K562 (cell line): Measurements from ENCODE around the gene RAB4B. TPM values are rescaled to one million over a fixed set of nuclear protein-coding genes. Genes with fewer than 3 reads are reported as not detected.

Experiments
- ATAC-seq: fragments of 200-7000 bp; cut with Tn5 transposase; 3 replicates; pipeline ENCODE4 v1.9.1; 2020; ENCODE audit warnings: moderate library complexity
- BruUV-seq: library from RNA; stranded (reverse); fragments of 400-500 nt; replicated peaks from 2 replicates; lab custom pipeline; 2021; lab: Mats Ljungman, UMichigan
- CTCF ChIA-PET: fragments of 300-600 bp; formaldehyde crosslinking; extraction: SDS; loops from one replicate; lab custom pipeline; 2021; ENCODE audit warnings: low intra/inter-chr PET ratio; lab: Yijun Ruan, JAX
- POLR2A ChIA-PET: fragments of 300-600, 350-650 bp; sonication (Branson Sonifier 250); formaldehyde crosslinking; extraction: SDS; loops from one replicate; lab custom pipeline; 2021; ENCODE audit warnings: antibody characterized with exemption, inconsistent platforms; lab: Yijun Ruan, JAX
- DNase-seq, 4 experiments: peaks; one replicate each; pipeline versions ENCODE4 v3.0.0 to v3.0.0-alpha.2; 2011 to 2018; ENCODE audit warnings: low spot score in 3 of 4, mixed read lengths in 3 of 4; ENCODE audit errors: extremely low read depth in 1 of 4
- FAIRE-seq: peaks from 2 replicates; lab custom pipeline; 2011; peaks lifted over from hg19 to GRCh38; lab: Jason Lieb, UNC
- H2AFZ ChIP-seq: 2 replicates; pipeline ENCODE4 v1.6.0; 2011; ENCODE audit warnings: low read depth, low read length, control low read depth, inconsistent platforms
- H3K27ac ChIP-seq: fragments of 200-600 bp; 3 replicates; pipeline ENCODE4 v1.8.0; 2011; ENCODE audit warnings: low read depth, mild to moderate bottlenecking, control low read depth, inconsistent platforms, low read length, moderate library complexity, mixed read lengths; ENCODE audit errors: extremely low read depth
- H3K27me3 ChIP-seq, 2 experiments: fragments of 300-600 bp in 1 of 2; 2 replicates in 1 of 2; 3 replicates in 1 of 2; pipeline versions ENCODE4 v1.6.0 to v1.8.0; 2011; ENCODE audit warnings: inconsistent platforms in 2 of 2, low read length in 2 of 2, mild to moderate bottlenecking in 1 of 2, mixed read lengths in 1 of 2, moderate library complexity in 1 of 2; ENCODE audit not compliant: control insufficient read depth in 2 of 2, insufficient read depth in 2 of 2
- H3K36me3 ChIP-seq: fragments of 300-600 bp; 3 replicates; pipeline ENCODE4 v1.8.0; 2011; ENCODE audit warnings: mild to moderate bottlenecking, low read length, inconsistent platforms; ENCODE audit not compliant: control insufficient read depth, insufficient read depth
- H3K4me1 ChIP-seq, 2 experiments: fragments of 200-600 bp in 1 of 2; replicated peaks in 1 of 2; 2 replicates in 1 of 2; 3 replicates in 1 of 2; pipeline versions ENCODE4 v1.5.1 to v1.8.0; 2011; ENCODE audit warnings: inconsistent platforms in 2 of 2, low read length in 2 of 2, mild to moderate bottlenecking in 1 of 2, mixed read lengths in 1 of 2, moderate library complexity in 1 of 2; ENCODE audit not compliant: control insufficient read depth in 2 of 2, insufficient read depth in 2 of 2
- H3K4me2 ChIP-seq: 2 replicates; pipeline ENCODE4 v1.6.1; 2011; ENCODE audit warnings: low read length, control low read depth, inconsistent platforms, mixed read lengths; ENCODE audit not compliant: insufficient read depth
- H3K4me3 ChIP-seq: fragments of 200-600 bp; sonication (generic), shearing (Covaris generic); 2 replicates; pipeline ENCODE4 v1.5.1; 2016; ENCODE audit warnings: control low read depth, inconsistent platforms
- H3K79me2 ChIP-seq: fragments of 200-600 bp; 3 replicates; pipeline ENCODE4 v1.8.0; 2011; ENCODE audit warnings: low read length, inconsistent platforms; ENCODE audit not compliant: control insufficient read depth, insufficient read depth
- H3K9ac ChIP-seq, 2 experiments: 2 replicates each; pipeline versions ENCODE4 v1.6.0 to v1.6.1; 2011; ENCODE audit warnings: low read depth in 2 of 2, low read length in 2 of 2, control low read depth in 1 of 2, inconsistent platforms in 1 of 2, mild to moderate bottlenecking in 1 of 2, mixed read lengths in 1 of 2; ENCODE audit not compliant: insufficient read depth in 1 of 2
- H3K9me1 ChIP-seq: one replicate; pipeline ENCODE4 v1.6.0; 2011; ENCODE audit warnings: inconsistent platforms, mild to moderate bottlenecking, low read length, moderate library complexity; ENCODE audit not compliant: control insufficient read depth, insufficient read depth
- H3K9me3 ChIP-seq: replicated peaks from 2 replicates; pipeline ENCODE4 v1.5.1; 2011; ENCODE audit warnings: low read depth, low read length, inconsistent platforms; ENCODE audit not compliant: control insufficient read depth, insufficient read depth
- H4K20me1 ChIP-seq: replicated peaks from 2 replicates; pipeline ENCODE4 v1.6.1; 2011; ENCODE audit warnings: low read length, inconsistent platforms, mixed read lengths; ENCODE audit not compliant: control insufficient read depth, insufficient read depth
- ATF7 ChIP-seq: fragments of 450-650 bp; IDR thresholded peaks from 2 replicates; pipeline ENCODE4 v1.7.1; 2014; ENCODE audit warnings: mild to moderate bottlenecking, moderate library complexity
- CBFA2T2 ChIP-seq: fragments of 450-650 bp; conservative IDR thresholded peaks from 2 replicates; pipeline ENCODE4 v1.6.1; 2017; ENCODE audit warnings: mild to moderate bottlenecking
- CHCHD3 ChIP-seq: fragments of 250-450 bp; sonication (Bioruptor Pico); IDR thresholded peaks from 2 replicates; pipeline ENCODE4 v2.1.2; 2022; ENCODE audit warnings: mild to moderate bottlenecking
- FIP1L1 ChIP-seq: fragments of 200-400 bp; formaldehyde crosslinking; IDR thresholded peaks from 2 replicates; pipeline ENCODE4 v1.6.1; 2018; ENCODE audit warnings: mild to moderate bottlenecking, low read depth, low read length; ENCODE audit not compliant: poor library complexity, severe bottlenecking
- KHSRP ChIP-seq: fragments of 450-650 bp; IDR thresholded peaks from 2 replicates; pipeline ENCODE4 v1.6.1; 2017
- L3MBTL2 ChIP-seq: fragments of 450-650 bp; IDR thresholded peaks from 2 replicates; pipeline ENCODE4 v1.6.1; 2016; ENCODE audit warnings: mild to moderate bottlenecking, moderate library complexity
- POLR2AphosphoS5 ChIP-seq: IDR thresholded peaks from 2 replicates; pipeline ENCODE4 v1.6.1; 2011; ENCODE audit warnings: mild to moderate bottlenecking, low read depth, low read length, moderate library complexity; ENCODE audit not compliant: control insufficient read depth, insufficient read depth
- RAD21 ChIP-seq, 2 experiments: fragments of 250-450 bp in 1 of 2; fragments of 450-650 bp in 1 of 2; sonication (Bioruptor Pico) in 1 of 2; formaldehyde crosslinking in 1 of 2; IDR thresholded peaks in 1 of 2; conservative IDR thresholded peaks in 1 of 2; 2 replicates each; pipeline versions ENCODE4 v1.4.0 to v1.8.0; 2020 to 2022; ENCODE audit warnings: mild to moderate bottlenecking in 2 of 2, moderate library complexity in 1 of 2
- STAG1 ChIP-seq: sonication (generic); formaldehyde crosslinking; IDR thresholded peaks from 2 replicates; pipeline ENCODE4 v1.5.0; 2020; ENCODE audit warnings: missing genetic modification reagents, borderline replicate concordance
- TAF15 ChIP-seq: fragments of 200-400 bp; formaldehyde crosslinking; IDR thresholded peaks from 2 replicates; pipeline ENCODE4 v1.6.1; 2017; ENCODE audit warnings: mild to moderate bottlenecking, low read depth, low read length, moderate library complexity
- ZBED1 ChIP-seq: IDR thresholded peaks from 2 replicates; pipeline ENCODE4 v1.6.1; 2014
- WGBS: fragments of 100-300 bp; shearing (Covaris generic); methylation state at CpG from one replicate; pipeline ENCODE4 v1.1.6; 2016; ENCODE audit warnings: low coverage, mixed read lengths; ENCODE audit not compliant: insufficient coverage; ENCODE audit errors: missing lambda C conversion rate; 5-methylcytosine and 5-hydroxymethylcytosine counted together
- in situ Hi-C: fragments of 300-500 bp; cut with MboI; formaldehyde crosslinking; loops from 4 replicates; pipeline ENCODE4 v1.15.0; 2018; ENCODE audit warnings: inconsistent platforms, mixed read lengths
- intact Hi-C: fragments of 100-400 bp; cut with micrococcal nuclease; formaldehyde crosslinking; loops from 2 replicates; pipeline ENCODE4 v1.14.2; 2022
- polyA plus RNA-seq, 8 experiments: library from polyadenylated mRNA; depleted of rRNA in 4 of 8; stranded (reverse) in 5 of 8; unstranded in 3 of 8; fragments of >200 nt; fragmentation: Nextera tagmentation in 2 of 8; fragmentation: Illumina TruSeq in 1 of 8; extraction: Ambion mirVana in 2 of 8; extraction: Trizol in 1 of 8; gene quantifications; 2 replicates each; pipeline versions ENCODE4 v1.2.1 to v1.2.3, GENCODE V29; 2011 to 2014; ENCODE audit warnings: inconsistent platforms in 1 of 8, missing spikeins in 1 of 8
- total RNA-seq, 7 experiments: library from RNA; depleted of rRNA in 6 of 7; stranded (reverse); fragments of >200 nt in 6 of 7; fragmentation: Illumina TruSeq in 2 of 7; extraction: Trizol in 2 of 7; gene quantifications; 2 replicates each; pipeline versions ENCODE4 v1.2.1 to v1.2.3, GENCODE V29; 2011 to 2021; ENCODE audit warnings: low replicate concordance in 1 of 7
- TF ChIP-seq, protein P1 (sequence below): sonication (generic); formaldehyde crosslinking; IDR thresholded peaks from 2 replicates; pipeline ENCODE4 v1.8.0; 2023; ENCODE audit warnings: mild to moderate bottlenecking, missing genetic modification reagents
- TF ChIP-seq, protein P2 (sequence below): sonication (generic); formaldehyde crosslinking; IDR thresholded peaks from 2 replicates; pipeline ENCODE4 v1.5.0; 2020; ENCODE audit warnings: missing genetic modification reagents
- TF ChIP-seq, protein P3 (sequence below): fragments of 450-650 bp; formaldehyde crosslinking; IDR thresholded peaks from 2 replicates; pipeline ENCODE4 v1.4.0; 2020; ENCODE audit warnings: mild to moderate bottlenecking, moderate library complexity
- TF ChIP-seq, protein P4 (sequence below), 3 experiments: fragments of 200-800 bp in 1 of 3; sonication (Bioruptor generic) in 1 of 3; sonication (generic) in 1 of 3; formaldehyde crosslinking in 1 of 3; IDR thresholded peaks; 2 replicates each; pipeline versions ENCODE4 v1.6.1 to v1.8.0; 2016 to 2022; ENCODE audit warnings: mild to moderate bottlenecking in 2 of 3, missing compliant biosample characterization in 2 of 3, missing genetic modification characterization in 2 of 3, missing genetic modification reagents in 1 of 3

RAB4B gene
- total and polyA plus RNA-seq, 9 of the 15 experiments (the other 6 are each of a cell fraction or from before 2014, with no cell fraction given) = 0.28 to 20.4 (median 9.0) TPM

DNA sequence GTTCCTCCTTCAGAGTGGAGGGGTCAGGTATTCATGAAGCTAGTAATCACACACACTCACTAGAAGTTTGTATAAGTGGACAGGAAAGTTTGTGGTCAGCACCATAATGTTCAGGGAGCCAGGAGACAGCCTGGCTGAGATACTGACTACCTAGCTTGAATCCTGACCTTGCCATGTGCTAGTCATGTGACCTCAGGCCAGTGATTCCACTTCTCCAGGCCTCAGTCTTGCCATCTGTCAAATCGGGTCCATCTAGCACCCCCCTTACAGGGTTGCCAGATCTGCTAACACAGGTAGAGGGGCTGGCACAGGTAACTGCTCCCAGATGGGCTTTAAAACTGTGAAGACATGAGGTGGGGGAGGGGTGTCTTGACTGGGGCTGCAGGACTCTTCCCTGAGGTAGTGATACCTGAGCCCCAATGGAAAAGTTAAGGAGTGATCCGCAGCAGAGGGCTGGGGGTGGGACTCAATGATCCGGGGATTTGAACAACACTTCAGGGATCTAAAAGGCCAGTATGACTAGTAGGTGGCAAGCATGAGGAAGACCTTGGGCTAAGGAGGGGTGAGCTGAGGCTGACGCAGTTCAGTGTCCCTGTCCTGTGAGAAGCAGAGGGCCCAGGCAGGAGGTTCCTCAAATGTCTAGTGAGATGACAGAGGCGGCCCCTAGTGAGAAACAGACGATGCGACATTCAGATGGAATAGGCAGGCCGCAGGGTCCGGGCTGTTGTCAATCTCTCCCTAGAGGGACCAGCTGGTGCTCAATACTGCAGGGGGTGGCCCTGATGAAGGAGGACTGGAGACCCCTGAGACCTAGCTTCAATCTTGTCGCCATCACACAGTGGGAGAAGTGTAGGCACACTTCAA, 36.3 kb upstream of the RAB4B start:
- H3K4me1 ChIP-seq = peaks cover 0 to 42% of the 10 kb centered on the region in 2 experiments; a peak in 3 of 5 replicates
- no peaks in the 10 kb centered on the region for H3K9me1 ChIP-seq
- no peak overlapping the region for H3K4me2 ChIP-seq
- FAIRE-seq = peak; percentile 15
- H3K27ac ChIP-seq = peak overlapping the region; percentile 38; the same call in 1 of the 3 replicates
- H2AFZ ChIP-seq = no peak overlapping the region
- POLR2A ChIA-PET = interaction anchor here (0.7 to 2.0 kb wide), 6 partner anchors 9 to 450 kb away, joined by 3 to 9 read pairs (median 4); partner anchors contain the start of genes ACTMAP and SNRPA
- peak; percentile 45 for ATAC-seq
- H3K27me3 ChIP-seq = no peaks in the 10 kb centered on the region
- 0 out of 2 replicates have a peak, but pooled peaks cover 3% of the 10 kb centered on the region for H4K20me1 ChIP-seq
- in situ Hi-C loops (no loop called here), intact Hi-C loops (loop anchor here (5.0 kb wide), 1 partner anchor 79 kb away; no protein-coding TSS in a partner anchor)
- peak in 1 of 4 experiments; percentile 36 for DNase-seq
- CTCF ChIA-PET = no interaction called here
- peak overlapping the region in 1 of 2 experiments; percentile 66; a peak in 2 of 4 replicates for H3K9ac ChIP-seq
- WGBS = 74% methylated on average over 10 of the region's 10 CpGs
- H3K4me3 ChIP-seq = no peak overlapping the region
- no peaks in the 10 kb centered on the region for H3K9me3 ChIP-seq
- peaks cover 30% of the 10 kb centered on the region; the same call in 2 of the 3 replicates for H3K36me3 ChIP-seq
- BruUV-seq = no TSS peak
- H3K79me2 ChIP-seq = no peaks in the 10 kb centered on the region
- no peak for TF ChIP-seq STAG1 (CRISPR knock-in tag)
- no peak for TF ChIP-seq POLR2AphosphoS5
- TF ChIP-seq, protein P1, sequence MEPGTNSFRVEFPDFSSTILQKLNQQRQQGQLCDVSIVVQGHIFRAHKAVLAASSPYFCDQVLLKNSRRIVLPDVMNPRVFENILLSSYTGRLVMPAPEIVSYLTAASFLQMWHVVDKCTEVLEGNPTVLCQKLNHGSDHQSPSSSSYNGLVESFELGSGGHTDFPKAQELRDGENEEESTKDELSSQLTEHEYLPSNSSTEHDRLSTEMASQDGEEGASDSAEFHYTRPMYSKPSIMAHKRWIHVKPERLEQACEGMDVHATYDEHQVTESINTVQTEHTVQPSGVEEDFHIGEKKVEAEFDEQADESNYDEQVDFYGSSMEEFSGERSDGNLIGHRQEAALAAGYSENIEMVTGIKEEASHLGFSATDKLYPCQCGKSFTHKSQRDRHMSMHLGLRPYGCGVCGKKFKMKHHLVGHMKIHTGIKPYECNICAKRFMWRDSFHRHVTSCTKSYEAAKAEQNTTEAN (CRISPR knock-in tag) = no peak
- no peak for TF ChIP-seq FIP1L1
- TF ChIP-seq CHCHD3 = no peak
- TF ChIP-seq, protein P2, sequence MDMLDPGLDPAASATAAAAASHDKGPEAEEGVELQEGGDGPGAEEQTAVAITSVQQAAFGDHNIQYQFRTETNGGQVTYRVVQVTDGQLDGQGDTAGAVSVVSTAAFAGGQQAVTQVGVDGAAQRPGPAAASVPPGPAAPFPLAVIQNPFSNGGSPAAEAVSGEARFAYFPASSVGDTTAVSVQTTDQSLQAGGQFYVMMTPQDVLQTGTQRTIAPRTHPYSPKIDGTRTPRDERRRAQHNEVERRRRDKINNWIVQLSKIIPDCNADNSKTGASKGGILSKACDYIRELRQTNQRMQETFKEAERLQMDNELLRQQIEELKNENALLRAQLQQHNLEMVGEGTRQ (CRISPR knock-in tag) = peak; percentile 18; the same call in 1 of the 2 replicates
- no peak for TF ChIP-seq ATF7
- TF ChIP-seq CBFA2T2 = 0 out of 2 replicates have a peak, but pooled peaks have one; percentile 16
- TF ChIP-seq, protein P3, sequence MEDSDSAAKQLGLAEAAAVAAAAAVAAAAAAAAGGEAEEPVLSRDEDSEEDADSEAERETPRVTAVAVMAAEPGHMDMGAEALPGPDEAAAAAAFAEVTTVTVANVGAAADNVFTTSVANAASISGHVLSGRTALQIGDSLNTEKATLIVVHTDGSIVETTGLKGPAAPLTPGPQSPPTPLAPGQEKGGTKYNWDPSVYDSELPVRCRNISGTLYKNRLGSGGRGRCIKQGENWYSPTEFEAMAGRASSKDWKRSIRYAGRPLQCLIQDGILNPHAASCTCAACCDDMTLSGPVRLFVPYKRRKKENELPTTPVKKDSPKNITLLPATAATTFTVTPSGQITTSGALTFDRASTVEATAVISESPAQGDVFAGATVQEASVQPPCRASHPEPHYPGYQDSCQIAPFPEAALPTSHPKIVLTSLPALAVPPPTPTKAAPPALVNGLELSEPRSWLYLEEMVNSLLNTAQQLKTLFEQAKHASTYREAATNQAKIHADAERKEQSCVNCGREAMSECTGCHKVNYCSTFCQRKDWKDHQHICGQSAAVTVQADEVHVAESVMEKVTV (CRISPR knock-in tag) = no peak
- TF ChIP-seq RAD21 (CRISPR knock-in tag; conservative IDR thresholded peaks at IDR 0.05 in 1 of 2, IDR thresholded peaks at IDR 0.05 in 1 of 2) = peak in 1 of 2 experiments; percentile 36; a peak in 3 of 4 replicates
- TF ChIP-seq KHSRP = no peak
- 0 out of 2 replicates have a peak, but pooled peaks have one; percentile 32 for TF ChIP-seq L3MBTL2
- TF ChIP-seq ZBED1 = no peak
- TF ChIP-seq, protein P4, sequence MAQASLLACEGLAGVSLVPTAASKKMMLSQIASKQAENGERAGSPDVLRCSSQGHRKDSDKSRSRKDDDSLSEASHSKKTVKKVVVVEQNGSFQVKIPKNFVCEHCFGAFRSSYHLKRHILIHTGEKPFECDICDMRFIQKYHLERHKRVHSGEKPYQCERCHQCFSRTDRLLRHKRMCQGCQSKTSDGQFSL (CRISPR knock-in tag; IDR thresholded peaks at IDR 0.05) = peak; percentile 50; the same call in 1 of the 2 replicates
- TF ChIP-seq, protein P4 (tag; IDR thresholded peaks at IDR 0.05) = no peak; a peak in 1 of 4 replicates
- TF ChIP-seq TAF15 = no peak
